GM13977 (cell line): ENCODE results near the gene TAF1.
A peak's percentile ranks its signal among the peaks of the same experiment; 100 is the strongest.
"Not testable (repeated sequence)": the region's sequence is repeated elsewhere in the genome, so short reads cannot be mapped to it uniquely, and the experiment has no call there.

Source experiments
- DNase-seq: peaks from one replicate; pipeline ENCODE4 v3.0.0; 2012; ENCODE audit warnings: low spot score
- in situ Hi-C: fragments of 300-500 bp; cut with MboI; formaldehyde crosslinking; loops from one replicate; pipeline ENCODE4 v1.12.0; 2022; ENCODE audit warnings: low sequenced_read_pairs, low pct_unique_long_range_greater_than_20kb, mixed read lengths, inconsistent platforms; ENCODE audit not compliant: unreplicated experiment
- TF ChIP-seq, protein P1 (sequence below): IDR thresholded peaks from 2 replicates; pipeline ENCODE4 v1.5.1; 2012; ENCODE audit warnings: mild to moderate bottlenecking, control low read depth; ENCODE audit not compliant: insufficient read depth; ENCODE audit errors: extremely low read depth, missing control alignments

The TAF1 gene, protein sequence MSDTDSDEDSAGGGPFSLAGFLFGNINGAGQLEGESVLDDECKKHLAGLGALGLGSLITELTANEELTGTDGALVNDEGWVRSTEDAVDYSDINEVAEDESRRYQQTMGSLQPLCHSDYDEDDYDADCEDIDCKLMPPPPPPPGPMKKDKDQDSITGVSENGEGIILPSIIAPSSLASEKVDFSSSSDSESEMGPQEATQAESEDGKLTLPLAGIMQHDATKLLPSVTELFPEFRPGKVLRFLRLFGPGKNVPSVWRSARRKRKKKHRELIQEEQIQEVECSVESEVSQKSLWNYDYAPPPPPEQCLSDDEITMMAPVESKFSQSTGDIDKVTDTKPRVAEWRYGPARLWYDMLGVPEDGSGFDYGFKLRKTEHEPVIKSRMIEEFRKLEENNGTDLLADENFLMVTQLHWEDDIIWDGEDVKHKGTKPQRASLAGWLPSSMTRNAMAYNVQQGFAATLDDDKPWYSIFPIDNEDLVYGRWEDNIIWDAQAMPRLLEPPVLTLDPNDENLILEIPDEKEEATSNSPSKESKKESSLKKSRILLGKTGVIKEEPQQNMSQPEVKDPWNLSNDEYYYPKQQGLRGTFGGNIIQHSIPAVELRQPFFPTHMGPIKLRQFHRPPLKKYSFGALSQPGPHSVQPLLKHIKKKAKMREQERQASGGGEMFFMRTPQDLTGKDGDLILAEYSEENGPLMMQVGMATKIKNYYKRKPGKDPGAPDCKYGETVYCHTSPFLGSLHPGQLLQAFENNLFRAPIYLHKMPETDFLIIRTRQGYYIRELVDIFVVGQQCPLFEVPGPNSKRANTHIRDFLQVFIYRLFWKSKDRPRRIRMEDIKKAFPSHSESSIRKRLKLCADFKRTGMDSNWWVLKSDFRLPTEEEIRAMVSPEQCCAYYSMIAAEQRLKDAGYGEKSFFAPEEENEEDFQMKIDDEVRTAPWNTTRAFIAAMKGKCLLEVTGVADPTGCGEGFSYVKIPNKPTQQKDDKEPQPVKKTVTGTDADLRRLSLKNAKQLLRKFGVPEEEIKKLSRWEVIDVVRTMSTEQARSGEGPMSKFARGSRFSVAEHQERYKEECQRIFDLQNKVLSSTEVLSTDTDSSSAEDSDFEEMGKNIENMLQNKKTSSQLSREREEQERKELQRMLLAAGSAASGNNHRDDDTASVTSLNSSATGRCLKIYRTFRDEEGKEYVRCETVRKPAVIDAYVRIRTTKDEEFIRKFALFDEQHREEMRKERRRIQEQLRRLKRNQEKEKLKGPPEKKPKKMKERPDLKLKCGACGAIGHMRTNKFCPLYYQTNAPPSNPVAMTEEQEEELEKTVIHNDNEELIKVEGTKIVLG (N-terminal part only)

DNA sequence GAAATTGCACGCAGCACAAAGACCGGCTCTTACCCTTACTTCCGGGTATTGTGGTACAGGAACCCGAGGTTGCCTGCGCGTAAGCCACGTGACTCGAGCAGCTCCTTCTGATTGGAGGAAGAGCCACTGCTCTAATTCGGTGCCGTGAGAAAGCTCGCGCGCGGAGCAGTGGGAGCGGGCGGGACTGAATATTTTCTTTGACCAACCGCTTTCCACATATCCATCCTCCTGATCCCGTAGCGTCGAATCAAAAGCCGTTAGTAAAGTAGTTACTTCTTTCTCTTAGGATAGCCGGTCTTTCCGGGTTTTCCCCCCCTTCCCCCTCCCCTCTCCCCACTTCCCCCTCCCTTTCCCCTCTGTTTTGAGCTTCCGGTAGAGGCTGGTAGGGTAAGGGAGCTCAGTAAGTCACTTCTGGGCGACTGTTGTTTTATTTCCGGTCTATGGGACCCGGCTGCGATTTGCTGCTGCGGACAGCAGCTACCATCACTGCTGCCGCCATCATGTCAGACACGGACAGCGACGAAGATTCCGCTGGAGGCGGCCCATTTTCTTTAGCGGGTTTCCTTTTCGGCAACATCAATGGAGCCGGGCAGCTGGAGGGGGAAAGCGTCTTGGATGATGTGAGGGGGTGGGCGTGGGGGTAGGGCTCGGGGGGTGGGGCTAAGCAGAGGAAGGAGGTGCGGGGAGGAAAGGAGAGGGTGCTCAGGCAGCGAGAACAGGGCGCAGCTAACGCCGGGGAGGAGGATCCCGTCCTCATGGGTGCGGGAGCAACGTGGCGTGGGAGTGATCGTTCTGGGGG lies at the start of gene TAF1:
Gene TAF1 (plus strand): TSS at position 483 of the 799 bp plus-strand sequence. CDS start 18 bp downstream, at position 501.
- in situ Hi-C loops, result no loop called here
- TF ChIP-seq, protein P1, sequence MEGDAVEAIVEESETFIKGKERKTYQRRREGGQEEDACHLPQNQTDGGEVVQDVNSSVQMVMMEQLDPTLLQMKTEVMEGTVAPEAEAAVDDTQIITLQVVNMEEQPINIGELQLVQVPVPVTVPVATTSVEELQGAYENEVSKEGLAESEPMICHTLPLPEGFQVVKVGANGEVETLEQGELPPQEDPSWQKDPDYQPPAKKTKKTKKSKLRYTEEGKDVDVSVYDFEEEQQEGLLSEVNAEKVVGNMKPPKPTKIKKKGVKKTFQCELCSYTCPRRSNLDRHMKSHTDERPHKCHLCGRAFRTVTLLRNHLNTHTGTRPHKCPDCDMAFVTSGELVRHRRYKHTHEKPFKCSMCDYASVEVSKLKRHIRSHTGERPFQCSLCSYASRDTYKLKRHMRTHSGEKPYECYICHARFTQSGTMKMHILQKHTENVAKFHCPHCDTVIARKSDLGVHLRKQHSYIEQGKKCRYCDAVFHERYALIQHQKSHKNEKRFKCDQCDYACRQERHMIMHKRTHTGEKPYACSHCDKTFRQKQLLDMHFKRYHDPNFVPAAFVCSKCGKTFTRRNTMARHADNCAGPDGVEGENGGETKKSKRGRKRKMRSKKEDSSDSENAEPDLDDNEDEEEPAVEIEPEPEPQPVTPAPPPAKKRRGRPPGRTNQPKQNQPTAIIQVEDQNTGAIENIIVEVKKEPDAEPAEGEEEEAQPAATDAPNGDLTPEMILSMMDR, result no peak
- DNase-seq, result peak; percentile 87

DNA sequence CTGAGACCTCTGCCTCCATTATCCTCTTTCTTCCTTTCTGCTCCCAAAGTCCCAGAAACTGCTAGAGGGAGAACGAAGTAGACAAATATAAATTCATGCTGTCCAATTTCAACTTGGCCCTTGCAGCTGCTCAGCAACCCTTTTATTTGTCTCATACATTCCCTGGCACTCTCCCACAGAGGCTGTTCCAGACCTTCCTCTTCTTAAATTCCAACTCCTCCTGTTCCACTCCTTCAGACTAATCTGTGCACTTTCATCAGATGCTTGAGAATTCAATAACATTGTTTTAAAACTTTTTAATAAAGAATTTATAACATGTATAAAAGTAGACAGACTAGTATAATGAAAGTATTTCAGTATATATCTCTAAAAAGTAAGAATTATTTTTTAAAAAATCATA lies 49.2 kb upstream of the TAF1 start:
- in situ Hi-C loops, DNase-seq: not testable (repeated sequence)

DNA sequence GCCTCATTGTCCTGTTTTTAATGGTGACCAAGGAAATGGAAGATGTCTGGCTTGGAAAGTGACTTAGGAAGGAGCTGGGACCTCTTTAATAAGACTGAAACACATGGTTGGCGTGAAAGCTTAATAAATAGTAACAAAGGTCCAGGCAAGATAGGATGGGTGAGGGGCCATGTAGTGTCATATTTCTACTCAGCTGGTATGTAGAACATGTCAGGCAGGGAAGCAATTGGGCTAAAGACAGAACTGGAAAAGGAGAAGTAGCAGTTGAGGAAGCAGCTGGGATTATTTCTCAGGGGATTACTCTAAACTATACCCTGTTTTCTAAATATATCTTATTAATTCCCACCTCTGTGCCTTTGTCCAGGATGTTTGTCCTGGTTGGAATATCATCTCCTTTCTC lies 46.0 kb upstream of the TAF1 start:
- in situ Hi-C loops, result no loop called here
- DNase-seq, result no peak
- TF ChIP-seq, protein P1, result no peak

DNA sequence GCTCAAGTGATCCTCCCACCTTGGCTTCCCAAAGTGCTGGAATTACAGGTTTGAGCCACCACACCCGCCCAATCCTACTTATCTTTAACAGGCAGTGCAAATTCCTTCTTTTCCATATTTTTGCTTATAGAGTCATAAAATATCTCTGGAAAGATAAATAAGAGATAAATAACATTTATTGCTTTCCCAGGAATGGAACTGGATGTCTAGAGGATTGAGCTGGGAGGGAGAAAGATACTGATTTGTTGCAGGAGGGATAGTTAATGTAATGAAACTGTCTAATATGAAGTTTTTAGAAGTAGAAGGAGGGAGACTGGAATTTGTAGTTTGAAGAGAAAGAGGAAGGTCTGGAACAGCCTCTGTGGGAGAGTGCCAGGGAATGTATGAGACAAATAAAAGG lies 44.4 kb upstream of the TAF1 start:
- TF ChIP-seq, protein P1, result no peak
- no peak for DNase-seq
- in situ Hi-C loops, result no loop called here

DNA sequence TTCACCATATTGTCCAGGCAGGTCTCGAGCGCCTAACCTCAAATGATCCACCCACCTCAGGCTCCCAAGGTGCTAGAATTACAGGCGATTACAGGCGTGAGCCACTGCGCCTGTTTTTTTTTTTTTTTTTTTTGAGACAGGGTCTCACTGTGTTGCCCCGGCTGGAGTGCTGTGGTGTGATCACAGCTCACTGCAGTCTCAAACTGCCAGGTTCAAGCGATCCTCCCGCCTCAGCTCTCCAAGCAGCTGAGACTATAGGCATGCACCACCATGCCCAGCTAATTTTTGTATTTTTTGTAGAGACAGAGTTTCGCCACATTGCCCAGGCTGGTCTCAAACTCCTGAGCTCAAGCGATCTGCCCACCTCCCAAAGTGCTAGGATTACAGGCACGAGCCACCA lies 41.7 kb upstream of the TAF1 start:
- in situ Hi-C loops, result not testable (repeated sequence)

DNA sequence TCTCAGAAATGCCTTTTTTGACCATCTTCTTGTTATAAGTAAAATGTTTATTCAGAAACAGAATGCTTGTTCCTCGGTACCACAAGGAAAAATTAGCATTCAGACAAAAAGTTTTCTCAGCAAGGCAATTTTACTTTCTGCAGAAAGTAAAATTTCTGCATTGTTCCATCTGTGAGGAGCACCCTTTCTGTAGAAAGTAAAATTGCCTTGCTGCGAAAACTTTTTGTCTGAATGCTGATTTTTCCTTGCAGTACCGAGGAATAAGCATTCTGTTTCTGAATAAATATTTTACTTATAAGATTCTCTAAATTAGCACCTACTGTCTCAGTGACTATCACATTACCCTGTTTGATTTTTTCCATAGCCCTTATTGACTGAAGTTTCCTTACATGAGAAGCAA lies 39.8 kb upstream of the TAF1 start:
- in situ Hi-C loops, result no loop called here
- TF ChIP-seq, protein P1, result no peak
- DNase-seq, result no peak

More for the DNA sequence above, 41.7 kb upstream of the TAF1 start:
- DNase-seq, result not testable (repeated sequence)

DNA sequence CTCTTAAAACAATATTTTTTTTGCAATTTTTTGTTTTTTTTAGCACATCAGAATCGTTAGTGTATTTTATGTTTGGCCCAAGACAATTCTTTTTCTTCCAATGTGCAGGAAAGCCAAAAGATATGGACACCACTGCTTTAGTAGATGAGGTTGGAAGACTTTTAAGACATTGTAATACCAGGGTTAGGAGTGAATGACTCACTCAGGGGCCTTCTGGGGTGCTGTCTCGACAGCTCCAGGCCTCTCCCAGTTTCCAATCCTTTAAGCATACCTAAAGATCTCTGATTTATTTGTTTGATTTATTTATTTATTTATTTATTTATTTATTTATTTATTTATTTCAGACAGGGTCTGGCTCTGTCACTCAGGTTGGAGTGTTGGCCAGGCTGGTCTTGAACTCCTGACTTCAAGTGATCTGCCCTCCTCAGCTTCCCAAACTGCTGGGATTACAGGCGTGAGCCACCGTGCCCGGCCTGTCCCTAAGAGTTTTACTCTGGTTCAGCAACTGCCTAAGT lies 16.9 kb upstream of the TAF1 start:
- in situ Hi-C loops, DNase-seq: not testable (repeated sequence)

DNA sequence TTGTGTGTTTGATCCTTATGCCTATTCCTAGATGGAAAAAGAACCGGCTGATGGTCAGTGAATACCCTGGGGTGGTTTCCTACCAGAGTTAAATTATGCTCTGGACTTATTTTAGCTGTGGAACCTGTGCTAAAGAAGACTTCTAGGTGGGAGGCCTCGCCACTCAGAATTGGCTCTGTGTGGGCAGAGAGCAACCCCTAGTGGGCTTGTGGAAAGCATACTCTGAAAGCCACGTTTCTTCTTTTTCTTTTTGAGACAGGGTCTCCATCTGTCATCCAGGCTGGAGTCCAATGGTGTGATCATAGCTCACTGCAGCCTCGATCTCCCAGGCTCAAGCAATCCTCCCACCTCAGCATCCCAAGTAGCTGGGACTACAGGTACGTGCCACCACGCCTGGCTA lies 16.3 kb upstream of the TAF1 start:
- in situ Hi-C loops, result not testable (repeated sequence)

DNA sequence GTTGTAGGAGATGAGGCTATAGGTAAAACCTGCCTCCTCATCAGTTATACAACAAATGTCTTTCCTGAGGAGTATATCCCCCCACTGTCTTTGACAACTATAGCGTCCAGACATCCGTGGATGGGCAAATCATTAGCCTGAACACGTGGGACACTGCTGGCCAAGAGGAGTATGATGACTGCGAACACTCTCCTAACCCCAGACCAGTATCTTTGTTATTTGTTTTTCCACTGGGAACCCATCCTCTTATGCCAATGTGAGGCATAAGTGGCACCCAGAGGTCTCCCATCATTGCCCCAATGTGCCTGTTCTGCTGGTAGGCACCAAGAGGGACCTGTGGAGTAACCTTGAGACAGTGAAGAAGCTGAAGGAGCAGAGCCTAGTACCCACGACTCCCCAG lies 13.7 kb upstream of the TAF1 start:
- in situ Hi-C loops, DNase-seq: not testable (repeated sequence)

More for the DNA sequence above, 16.3 kb upstream of the TAF1 start:
- not testable (repeated sequence) for DNase-seq
